ENCODE data around the gene GAPDH.

- TF ChIP-seq CTCF (IDR thresholded peaks at IDR 0.05) (no peak), EZH2 (IDR thresholded peaks at IDR 0.05; ENCODE audit: borderline replicate concordance, insufficient read depth, low read depth, low read length, poor library complexity, severe bottlenecking) (no peak)
Observed at GRCh38 chr12:6533923-6534694, at the start of gene GAPDH.

All from B cell (primary cell).